Hepatocyte (in vitro differentiated cells): ENCODE results near the gene FAM72D.
"Not testable (repeated sequence)": the region's sequence is repeated elsewhere in the genome, so short reads cannot be mapped to it uniquely, and the experiment has no call there.

ENCODE experiments used
- EZH2 ChIP-seq: fragments of 200-600 bp; sonication (generic); IDR thresholded peaks from 2 replicates; pipeline ENCODE4 v1.6.1; 2016; ENCODE audit warnings: antibody characterized with exemption, mild to moderate bottlenecking, borderline replicate concordance
- EZH2phosphoT487 ChIP-seq: fragments of 200-600 bp; sonication (generic); IDR thresholded peaks from one replicate; pipeline ENCODE4 v1.6.1; 2018; ENCODE audit warnings: antibody characterized with exemption, mild to moderate bottlenecking, low read depth, moderate library complexity; ENCODE audit not compliant: unreplicated experiment, severe bottlenecking

DNA sequence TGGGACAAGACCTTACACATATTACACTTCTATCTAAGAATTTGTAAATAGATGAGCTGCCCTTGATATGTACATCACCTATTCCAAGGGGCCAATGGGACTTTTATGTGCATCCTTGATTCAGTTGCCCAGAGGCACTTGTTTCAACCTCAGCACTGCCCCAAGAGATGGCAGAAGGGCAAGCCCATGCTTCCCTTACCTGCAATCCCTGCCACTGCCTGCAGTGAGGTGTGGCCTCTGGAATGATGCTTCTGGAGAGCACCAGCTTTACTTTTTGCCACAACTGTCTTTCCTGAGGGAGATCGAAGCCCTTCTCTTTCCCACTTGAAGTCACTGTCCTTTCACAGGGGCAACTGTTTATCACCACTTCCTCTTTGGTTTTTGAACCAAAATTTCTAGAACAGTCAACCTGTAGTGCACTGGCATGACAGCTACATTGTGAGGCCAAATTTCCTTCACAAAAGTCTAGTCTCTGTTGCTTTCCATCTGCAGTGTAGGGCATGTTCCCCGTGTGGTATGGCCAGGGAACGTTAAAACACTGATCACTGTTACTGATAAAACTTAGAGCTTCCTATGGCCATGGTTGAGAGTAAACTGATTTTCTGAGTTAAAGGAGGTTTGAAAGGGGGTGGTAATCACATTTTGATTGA is 48.6 kb downstream of the FAM72D start:
- not testable (repeated sequence) for TF ChIP-seq EZH2phosphoT487, EZH2
